Fibroblast of mammary gland (primary cell): ENCODE measurements around the gene IL18R1.

Experiments used
- DNase-seq: peaks from one replicate; pipeline ENCODE4 v3.0.0-alpha.2; 2010; ENCODE audit warnings: low read depth
- H3K4me3 ChIP-seq: 2 replicates; pipeline ENCODE4 v1.5.1; 2011; ENCODE audit warnings: low read depth, mild to moderate bottlenecking, low read length, moderate library complexity; ENCODE audit not compliant: control insufficient read depth
- TF ChIP-seq, protein P1 (sequence below): conservative IDR thresholded peaks from 2 replicates; pipeline ENCODE4 v1.5.1; 2011; ENCODE audit warnings: low read depth, low read length, inconsistent platforms; ENCODE audit not compliant: control insufficient read depth, insufficient read depth

The IL18R1 gene

DNA sequence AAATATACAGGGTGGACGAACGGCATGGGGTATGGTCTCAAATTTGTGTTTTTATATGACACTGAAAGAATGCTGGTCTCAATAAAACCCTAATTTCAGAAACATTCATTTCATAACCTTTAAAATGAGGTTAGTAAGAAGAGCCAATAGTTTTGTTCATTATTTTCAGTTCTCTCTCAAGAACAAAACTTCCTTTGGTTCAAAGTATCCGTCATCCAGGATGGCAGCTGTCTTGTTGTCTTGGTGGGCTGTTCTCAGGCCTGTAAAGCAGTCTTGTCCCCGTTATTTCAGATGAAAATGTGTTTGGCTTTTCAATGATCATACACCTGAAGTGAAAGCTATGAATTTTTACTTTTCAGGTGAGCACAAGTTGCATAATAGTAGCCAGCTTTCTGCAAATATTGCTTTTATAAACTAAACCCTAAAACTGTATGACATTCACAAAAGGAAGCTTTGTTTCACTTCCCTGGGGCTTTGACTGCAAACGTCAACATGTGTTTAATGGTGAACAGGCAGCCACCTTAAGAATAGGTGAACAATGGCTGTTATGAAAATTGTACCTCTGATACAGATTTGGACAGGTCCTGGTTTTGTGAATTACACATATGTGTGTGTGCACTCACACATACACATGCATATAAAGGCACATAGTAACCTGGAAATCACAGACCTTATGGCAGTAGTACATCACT lies 70.0 kb downstream of the IL18R1 start:
- TF ChIP-seq, protein P1, sequence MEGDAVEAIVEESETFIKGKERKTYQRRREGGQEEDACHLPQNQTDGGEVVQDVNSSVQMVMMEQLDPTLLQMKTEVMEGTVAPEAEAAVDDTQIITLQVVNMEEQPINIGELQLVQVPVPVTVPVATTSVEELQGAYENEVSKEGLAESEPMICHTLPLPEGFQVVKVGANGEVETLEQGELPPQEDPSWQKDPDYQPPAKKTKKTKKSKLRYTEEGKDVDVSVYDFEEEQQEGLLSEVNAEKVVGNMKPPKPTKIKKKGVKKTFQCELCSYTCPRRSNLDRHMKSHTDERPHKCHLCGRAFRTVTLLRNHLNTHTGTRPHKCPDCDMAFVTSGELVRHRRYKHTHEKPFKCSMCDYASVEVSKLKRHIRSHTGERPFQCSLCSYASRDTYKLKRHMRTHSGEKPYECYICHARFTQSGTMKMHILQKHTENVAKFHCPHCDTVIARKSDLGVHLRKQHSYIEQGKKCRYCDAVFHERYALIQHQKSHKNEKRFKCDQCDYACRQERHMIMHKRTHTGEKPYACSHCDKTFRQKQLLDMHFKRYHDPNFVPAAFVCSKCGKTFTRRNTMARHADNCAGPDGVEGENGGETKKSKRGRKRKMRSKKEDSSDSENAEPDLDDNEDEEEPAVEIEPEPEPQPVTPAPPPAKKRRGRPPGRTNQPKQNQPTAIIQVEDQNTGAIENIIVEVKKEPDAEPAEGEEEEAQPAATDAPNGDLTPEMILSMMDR = no peak
- no peak overlapping the region for H3K4me3 ChIP-seq
- DNase-seq = no peak

DNA sequence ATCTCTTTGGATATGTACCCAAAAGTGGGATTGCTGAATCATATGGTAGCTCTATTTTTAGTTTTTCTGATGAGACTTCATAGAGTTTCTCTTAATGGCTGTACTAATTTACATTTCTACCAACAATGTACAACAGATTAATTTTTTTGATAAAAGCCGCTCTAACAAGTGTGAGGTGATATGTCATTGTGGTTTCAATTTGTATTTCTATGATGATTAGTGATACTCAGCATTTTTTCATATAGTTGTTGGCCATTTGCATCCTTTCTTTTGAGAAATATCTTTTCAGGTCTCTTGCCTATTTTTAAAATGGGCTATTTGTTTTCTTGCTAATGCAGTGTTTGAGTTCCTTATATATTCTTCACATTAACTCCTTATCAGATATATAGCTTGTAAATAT lies 71.7 kb downstream of the IL18R1 start:
- DNase-seq = no peak
- H3K4me3 ChIP-seq = no peak overlapping the region
- TF ChIP-seq, protein P1 = no peak

DNA sequence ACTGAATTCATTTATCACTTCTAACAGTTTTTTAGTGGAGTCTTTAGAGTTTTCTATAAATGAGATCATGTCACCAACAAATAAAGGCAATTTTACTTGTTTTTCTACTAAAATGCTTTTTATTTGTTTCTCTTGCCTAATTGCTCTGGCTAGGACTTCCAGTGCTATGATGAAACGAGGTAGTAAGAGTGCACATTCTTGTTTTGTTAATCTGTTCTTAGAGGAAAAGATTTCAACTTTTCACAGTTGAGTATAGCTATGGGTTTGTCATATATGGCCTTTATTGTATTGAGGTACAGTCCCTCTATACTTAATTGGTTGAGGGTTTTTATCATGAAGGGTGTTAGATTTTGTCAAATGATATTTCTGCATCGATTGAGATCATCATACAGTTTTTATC lies 73.0 kb downstream of the IL18R1 start:
- DNase-seq = no peak
- TF ChIP-seq, protein P1 = no peak

DNA sequence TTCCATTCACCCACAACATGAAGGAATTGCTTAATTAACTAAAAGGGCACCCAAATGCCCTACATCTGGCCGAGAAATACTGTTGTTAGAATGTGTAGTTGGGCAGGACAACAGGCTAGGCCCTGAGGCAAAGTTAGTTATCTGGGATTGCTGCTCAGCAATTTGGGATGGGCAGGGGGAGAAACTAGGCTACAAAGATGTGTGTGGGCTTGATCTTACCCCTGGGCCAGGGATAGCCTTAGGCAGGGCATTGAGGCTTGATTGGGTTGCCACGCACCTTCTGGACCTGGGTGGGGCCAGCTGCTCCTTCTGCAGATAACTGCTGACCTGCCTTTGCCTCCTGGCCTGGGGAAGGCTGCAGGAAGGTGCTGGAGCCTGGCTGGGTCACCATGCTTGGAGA lies 76.8 kb downstream of the IL18R1 start:
- TF ChIP-seq, protein P1 = no peak
- no peak for DNase-seq

More for the DNA sequence above, 73.0 kb downstream of the IL18R1 start:
- no peak overlapping the region for H3K4me3 ChIP-seq

DNA sequence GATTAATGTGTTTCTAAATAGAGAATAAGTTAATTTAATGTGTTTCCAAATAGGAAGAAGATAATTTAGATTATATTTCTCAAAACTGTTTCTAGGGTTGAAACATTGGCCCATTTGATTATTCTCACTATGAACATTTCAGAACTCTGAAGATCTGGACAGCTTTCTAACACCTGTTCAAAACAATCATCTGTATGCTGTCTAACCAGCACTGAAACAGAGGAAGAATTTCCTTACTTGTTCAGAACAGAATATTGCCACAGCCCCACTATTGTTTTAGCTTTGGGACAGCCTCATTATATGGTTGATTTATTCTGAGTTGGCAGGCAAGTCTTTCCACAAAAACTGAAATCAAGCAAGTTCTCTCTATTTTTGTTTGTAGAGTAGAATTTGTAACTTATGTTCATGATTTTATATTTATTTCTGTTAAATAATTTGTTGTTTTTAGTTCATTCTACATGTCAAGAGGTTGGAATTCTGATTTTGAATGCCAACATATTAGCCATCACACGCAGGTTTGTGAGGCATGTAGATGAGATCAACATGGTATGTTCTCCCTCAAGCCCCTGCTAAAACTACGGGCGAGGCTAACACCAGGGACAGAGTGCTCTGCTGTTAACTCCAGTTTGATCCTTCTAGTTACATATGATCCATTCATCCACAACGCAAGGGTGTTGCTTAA lies 78.5 kb downstream of the IL18R1 start:
- TF ChIP-seq, protein P1 = no peak
- no peak for DNase-seq
- H3K4me3 ChIP-seq = no peak overlapping the region

More for the DNA sequence above, 76.8 kb downstream of the IL18R1 start:
- H3K4me3 ChIP-seq = no peak overlapping the region

DNA sequence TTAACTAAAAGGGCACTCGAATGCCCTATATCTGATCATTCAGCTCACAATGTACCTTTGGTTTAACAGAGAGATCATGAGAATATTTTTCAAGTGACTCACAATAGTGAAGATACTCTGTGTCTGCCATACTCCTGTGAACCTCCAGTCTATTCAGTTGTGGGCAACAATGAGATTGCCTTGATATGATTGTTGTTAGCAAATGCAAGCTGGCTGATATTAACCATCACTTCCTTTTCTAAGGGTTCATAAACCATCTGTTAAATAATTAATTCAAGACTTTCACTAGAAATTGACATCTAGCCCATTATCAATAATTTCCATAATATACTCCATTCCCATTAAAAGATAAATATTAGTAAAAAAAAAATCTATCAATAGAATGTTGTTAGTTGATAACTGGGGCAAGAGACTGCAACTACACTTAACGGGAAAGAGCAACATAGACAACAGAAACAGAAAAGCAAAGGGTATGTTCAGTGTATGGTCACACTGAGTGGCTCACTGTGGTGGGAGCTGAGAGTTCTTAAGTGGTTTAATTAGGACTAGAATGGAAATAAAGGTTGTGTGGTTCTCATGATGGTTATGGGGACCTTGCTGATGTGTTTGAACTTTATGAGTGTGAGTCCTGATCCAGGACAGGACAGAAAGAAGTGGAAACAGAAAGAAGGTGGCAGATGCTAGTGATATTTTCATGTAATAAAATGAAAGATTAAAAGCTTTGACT lies 79.2 kb downstream of the IL18R1 start:
- H3K4me3 ChIP-seq = no peak overlapping the region
- TF ChIP-seq, protein P1 = no peak
- no peak for DNase-seq
